Cardiac muscle cell (in vitro differentiated cells and primary cell): Measurements from ENCODE around the gene FREM3. TPM values are rescaled to one million over a fixed set of nuclear protein-coding genes. Genes with fewer than 3 reads are reported as not detected.
"Not testable (repeated sequence)": the region's sequence is repeated elsewhere in the genome, so short reads cannot be mapped to it uniquely, and the experiment has no call there.

Source experiments
- DNase-seq, 2 donors: peaks; one replicate each; pipeline versions ENCODE4 v3.0.0 to v3.0.0-alpha.2; 2010 to 2017; ENCODE audit warnings: low read depth in 1 of 2, low spot score in 1 of 2
- H3K27ac ChIP-seq: fragments of 200-600 bp; sonication (generic); 2 replicates; pipeline ENCODE4 v1.5.1; 2016
- H3K27me3 ChIP-seq: fragments of 200-600 bp; sonication (generic); 2 replicates; pipeline ENCODE4 v1.6.0; 2016; ENCODE audit warnings: control low read depth
- H3K36me3 ChIP-seq: fragments of 200-600 bp; sonication (generic); 2 replicates; pipeline ENCODE4 v1.5.1; 2016; ENCODE audit warnings: control low read depth
- H3K4me1 ChIP-seq: fragments of 200-600 bp; sonication (generic); 2 replicates; pipeline ENCODE4 v1.8.1; 2017; ENCODE audit warnings: low read depth, mild to moderate bottlenecking, mixed run types
- H3K4me3 ChIP-seq: fragments of 200-600 bp; sonication (generic); 2 replicates; pipeline ENCODE4 v1.5.1; 2016; ENCODE audit warnings: mild to moderate bottlenecking
- H3K9me3 ChIP-seq: fragments of 200-600 bp; sonication (generic); 2 replicates; pipeline ENCODE4 v1.5.1; 2017; ENCODE audit warnings: low read depth, mild to moderate bottlenecking, control low read depth
- CTCF ChIP-seq: IDR thresholded peaks from 2 replicates; pipeline ENCODE4 v1.5.1; 2012; ENCODE audit warnings: low read depth, mild to moderate bottlenecking, low read length
- polyA plus RNA-seq: library from polyadenylated mRNA; unstranded; fragments of >200 nt; fragmentation: Nextera tagmentation; extraction: Ambion mirVana; gene quantifications from 2 replicates; pipeline ENCODE4 v1.2.1, GENCODE V29; 2016
- total RNA-seq: library from RNA; depleted of rRNA; stranded (reverse); fragments of >200 nt; gene quantifications from 2 replicates; pipeline ENCODE4 v1.2.3, GENCODE V29; 2016

The FREM3 gene
- total and polyA plus RNA-seq, 2 experiments from 2014 or later: not detected

- TF ChIP-seq CTCF: no peak
- Histone ChIP-seq H3K36me3 (peaks cover 79% of the 10 kb centered on the region), H3K9me3 (no peaks in the 10 kb centered on the region), H3K4me1 (no peaks in the 10 kb centered on the region), H3K27me3 (no peaks in the 10 kb centered on the region), H3K27ac (no peak overlapping the region), H3K4me3 (no peak overlapping the region)
- DNase-seq: no peak
Observed at GRCh38 chr4:143538979-143539669, 161.4 kb downstream of the FREM3 start.

- no peak for TF ChIP-seq CTCF
- H3K4me1 ChIP-seq: no peaks in the 10 kb centered on the region
- peaks cover 95% of the 10 kb centered on the region for H3K36me3 ChIP-seq
- DNase-seq: peak in 1 of 2 donors; percentile 24
- H3K4me3 ChIP-seq: no peak overlapping the region
- no peak overlapping the region for H3K27ac ChIP-seq
- no peaks in the 10 kb centered on the region for H3K9me3 ChIP-seq
- H3K27me3 ChIP-seq: no peaks in the 10 kb centered on the region
Observed at GRCh38 chr4:143531788-143532491, 168.5 kb downstream of the FREM3 start.

- peak; percentile 44 for TF ChIP-seq CTCF
- H3K27me3 ChIP-seq: no peaks in the 10 kb centered on the region
- H3K4me3 ChIP-seq: no peak overlapping the region
- H3K27ac ChIP-seq: no peak overlapping the region
- DNase-seq: peak in 1 of 2 donors; percentile 27
- peaks cover 95% of the 10 kb centered on the region for H3K36me3 ChIP-seq
- no peaks in the 10 kb centered on the region for H3K9me3 ChIP-seq
- no peaks in the 10 kb centered on the region for H3K4me1 ChIP-seq
Observed at GRCh38 chr4:143531380-143531779, 169.1 kb downstream of the FREM3 start.

GRCh38 chr4:143528046-143528445, 172.4 kb downstream of the FREM3 start:
- H3K27me3 ChIP-seq, DNase-seq, H3K27ac ChIP-seq, H3K9me3 ChIP-seq, H3K4me1 ChIP-seq, H3K4me3 ChIP-seq: not testable (repeated sequence)
- H3K36me3 ChIP-seq: peaks cover 93% of the 10 kb centered on the region

Other genes with a start within 250 kb of the FREM3 start
- 43.8 and 49.6 TPM in 2 replicates for gene SMARCA5, start 187.0 kb downstream of the FREM3 start, total RNA-seq
- 45.3 and 57.5 TPM in 2 replicates for gene SMARCA5, start 187.0 kb downstream of the FREM3 start, polyA plus RNA-seq
- gene GYPE, start 204.9 kb upstream of the FREM3 start, total RNA-seq: 0.07 TPM in 1 of 2 replicates, not detected in the other
- gene GYPE, start 204.9 kb upstream of the FREM3 start, polyA plus RNA-seq: 0.61 and 3.5 TPM in 2 replicates